GM23338 (cell line): ENCODE data around the gene ABHD17B. TPM values are rescaled to one million over a fixed set of nuclear protein-coding genes. Genes with fewer than 3 reads are reported as not detected.

Experiments used
- ATAC-seq: fragments of 200-7000 bp; cut with Tn5 transposase; 3 replicates; pipeline ENCODE4 v1.9.1; 2020
- DNase-seq: peaks from one replicate; pipeline ENCODE4 v3.0.0-alpha.2; 2015; ENCODE audit warnings: low spot score
- H2AFZ ChIP-seq: fragments of 200-600 bp; sonication (generic); 2 replicates; pipeline ENCODE4 v1.8.0; 2016; ENCODE audit warnings: antibody characterized with exemption, mild to moderate bottlenecking, moderate library complexity
- H3F3A ChIP-seq: fragments of 200-600 bp; sonication (generic); replicated peaks from 2 replicates; pipeline ENCODE4 v1.8.0; 2017; ENCODE audit warnings: antibody characterized with exemption, mixed run types, low read depth
- H3K27ac ChIP-seq: fragments of 200-600 bp; sonication (generic); 2 replicates; pipeline ENCODE4 v1.6.1; 2016; ENCODE audit warnings: low read depth
- H3K27me3 ChIP-seq: fragments of 200-600 bp; sonication (generic); 2 replicates; pipeline ENCODE4 v1.8.0; 2016; ENCODE audit warnings: mild to moderate bottlenecking, mixed run types, moderate library complexity; ENCODE audit not compliant: insufficient read depth
- H3K36me3 ChIP-seq: fragments of 200-600 bp; sonication (generic); 2 replicates; pipeline ENCODE4 v1.8.0; 2016; ENCODE audit warnings: mild to moderate bottlenecking; ENCODE audit not compliant: insufficient read depth
- H3K4me1 ChIP-seq: fragments of 200-600 bp; sonication (generic); 2 replicates; pipeline ENCODE4 v1.8.0; 2016; ENCODE audit warnings: mild to moderate bottlenecking, moderate library complexity; ENCODE audit not compliant: insufficient read depth
- H3K4me2 ChIP-seq: fragments of 200-600 bp; sonication (generic); 2 replicates; pipeline ENCODE4 v1.7.1; 2017; ENCODE audit warnings: mixed run types
- H3K4me3 ChIP-seq: fragments of 200-600 bp; sonication (generic); 2 replicates; pipeline ENCODE4 v1.6.1; 2016; ENCODE audit warnings: mixed run types
- H3K79me2 ChIP-seq: fragments of 200-600 bp; sonication (generic); replicated peaks from 2 replicates; pipeline ENCODE4 v1.8.0; 2017; ENCODE audit warnings: mild to moderate bottlenecking; ENCODE audit not compliant: insufficient read depth
- H3K9me2 ChIP-seq: fragments of 200-600 bp; sonication (generic); 2 replicates; pipeline ENCODE4 v1.8.0; 2017; ENCODE audit not compliant: insufficient read depth
- H4K20me1 ChIP-seq: fragments of 200-600 bp; sonication (generic); replicated peaks from 2 replicates; pipeline ENCODE4 v1.8.0; 2017; ENCODE audit warnings: mild to moderate bottlenecking; ENCODE audit not compliant: insufficient read depth
- H3K27ac Mint-ChIP-seq: 2 replicates; pipeline ENCODE4 v1.8.0; 2020; ENCODE audit warnings: inconsistent platforms, mild to moderate bottlenecking, moderate library complexity, mixed read lengths
- H3K27me3 Mint-ChIP-seq: 3 replicates; pipeline ENCODE4 v1.8.0; 2022; ENCODE audit warnings: low read depth, mild to moderate bottlenecking, moderate library complexity, mixed read lengths, inconsistent platforms; ENCODE audit not compliant: insufficient read depth, poor library complexity
- H3K36me3 Mint-ChIP-seq: 3 replicates; pipeline ENCODE4 v1.8.0; 2021; ENCODE audit warnings: low read depth, mild to moderate bottlenecking, inconsistent platforms, moderate library complexity, mixed read lengths
- H3K4me1 Mint-ChIP-seq: 3 replicates; pipeline ENCODE4 v1.8.0; 2020; ENCODE audit warnings: mild to moderate bottlenecking, inconsistent platforms, mixed read lengths
- H3K4me3 Mint-ChIP-seq: 3 replicates; pipeline ENCODE4 v1.8.0; 2021; ENCODE audit warnings: moderate library complexity, mild to moderate bottlenecking, inconsistent platforms, mixed read lengths
- H3K9me3 Mint-ChIP-seq: 3 replicates; pipeline ENCODE4 v1.8.0; 2020; ENCODE audit warnings: moderate library complexity, mild to moderate bottlenecking, inconsistent platforms, mixed read lengths
- CREB1 ChIP-seq: fragments of 250-450 bp; sonication (Bioruptor Pico); IDR thresholded peaks from 2 replicates; pipeline ENCODE4 v1.5.0; 2020; ENCODE audit warnings: low read depth, mild to moderate bottlenecking, moderate library complexity
- CTCF ChIP-seq, 2 experiments: fragments of 200-600 bp in 1 of 2; sonication (generic) in 1 of 2; conservative IDR thresholded peaks; 2 replicates each; pipeline versions ENCODE4 v1.5.1 to v1.6.1; 2016 to 2017; ENCODE audit warnings: antibody characterized with exemption in 2 of 2, low read depth in 2 of 2, mild to moderate bottlenecking in 2 of 2, moderate library complexity in 1 of 2
- ETS1 ChIP-seq: IDR thresholded peaks from 2 replicates; pipeline ENCODE4 v1.6.1; 2016; ENCODE audit warnings: antibody characterized with exemption
- EZH2 ChIP-seq: fragments of 200-600 bp; sonication (generic); IDR thresholded peaks from one replicate; pipeline ENCODE4 v1.8.0; 2017; ENCODE audit warnings: antibody characterized with exemption, mild to moderate bottlenecking, low read depth; ENCODE audit not compliant: unreplicated experiment
- EZH2phosphoT487 ChIP-seq: fragments of 200-600 bp; sonication (generic); IDR thresholded peaks from one replicate; pipeline ENCODE4 v1.8.1; 2018; ENCODE audit warnings: antibody characterized with exemption; ENCODE audit not compliant: unreplicated experiment
- JUNB ChIP-seq: IDR thresholded peaks from one replicate; pipeline ENCODE4 v1.6.1; 2016; ENCODE audit warnings: antibody characterized with exemption; ENCODE audit not compliant: unreplicated experiment
- NANOG ChIP-seq: IDR thresholded peaks from 2 replicates; pipeline ENCODE4 v1.6.1; 2016; ENCODE audit warnings: antibody characterized with exemption, borderline replicate concordance
- POLR2AphosphoS5 ChIP-seq: IDR thresholded peaks from 2 replicates; pipeline ENCODE4 v1.6.1; 2016; ENCODE audit warnings: antibody characterized with exemption, low read depth
- REST ChIP-seq: IDR thresholded peaks from one replicate; pipeline ENCODE4 v1.6.1; 2018; ENCODE audit warnings: antibody characterized with exemption; ENCODE audit not compliant: unreplicated experiment
- STAT1 ChIP-seq: IDR thresholded peaks from one replicate; pipeline ENCODE4 v1.6.1; 2016; ENCODE audit warnings: antibody characterized with exemption; ENCODE audit not compliant: unreplicated experiment
- ZNF114 ChIP-seq: fragments of 250-450 bp; sonication (Bioruptor Pico); IDR thresholded peaks from 2 replicates; pipeline ENCODE4 v1.5.0; 2020; ENCODE audit warnings: mild to moderate bottlenecking, moderate library complexity
- ZNF331 ChIP-seq: fragments of 250-450 bp; sonication (Bioruptor Pico); IDR thresholded peaks from 2 replicates; pipeline ENCODE4 v1.5.0; 2020; ENCODE audit warnings: low read depth, mild to moderate bottlenecking, moderate library complexity
- ZNF462 ChIP-seq: fragments of 250-450 bp; sonication (Bioruptor Pico); IDR thresholded peaks from 2 replicates; pipeline ENCODE4 v1.5.0; 2020; ENCODE audit warnings: mild to moderate bottlenecking, moderate library complexity
- polyA plus RNA-seq: library from polyadenylated mRNA; unstranded; fragments of >200 nt; fragmentation: Nextera tagmentation; extraction: Ambion mirVana; gene quantifications from 2 replicates; pipeline ENCODE4 v1.2.1, GENCODE V29; 2016
- total RNA-seq: library from RNA; depleted of rRNA; stranded (reverse); fragments of >200 nt; shearing (Covaris generic); gene quantifications from 2 replicates; pipeline ENCODE4 v1.2.3, GENCODE V29; 2014

The ABHD17B gene
- total and polyA plus RNA-seq, 2 experiments from 2014 or later, result 32.2 to 112 TPM

GRCh38 chr9:71857159-71857558 lies 53.8 kb downstream of the ABHD17B start:
- no peak overlapping the region for H3K4me3 ChIP-seq
- H3K4me1 ChIP-seq, result no peaks in the 10 kb centered on the region
- no peak overlapping the region for H2AFZ ChIP-seq
- TF ChIP-seq EZH2phosphoT487 (no peak), ZNF331 (CRISPR knock-in tag) (no peak), ETS1 (no peak), JUNB (no peak), NANOG (no peak), REST (no peak), CTCF (conservative IDR thresholded peaks at IDR 0.05; ENCODE audit: low read depth in 2 of 2) (no peak), POLR2AphosphoS5 (no peak), ZNF462 (CRISPR knock-in tag) (no peak), STAT1 (no peak), CREB1 (CRISPR knock-in tag) (no peak), EZH2 (no peak), ZNF114 (CRISPR knock-in tag) (no peak)
- H3K36me3 ChIP-seq, result peaks cover 4% of the 10 kb centered on the region; the same call in 1 of the 2 replicates
- no peak overlapping the region for H3K4me2 ChIP-seq
- no peaks in the 10 kb centered on the region; the same call in 1 of the 2 replicates for H4K20me1 ChIP-seq
- no peaks in the 10 kb centered on the region for H3K9me2 ChIP-seq
- H3K4me3 Mint-ChIP-seq, result no peak overlapping the region
- no peak overlapping the region for H3K27ac ChIP-seq
- no peak overlapping the region for H3K27ac Mint-ChIP-seq
- ATAC-seq (no peak), DNase-seq (no peak)
- no peaks in the 10 kb centered on the region for H3K4me1 Mint-ChIP-seq
- H3K36me3 Mint-ChIP-seq, result peaks cover 27% of the 10 kb centered on the region
- H3F3A ChIP-seq, result 0 out of 2 replicates have a peak, but pooled peaks cover 9% of the 10 kb centered on the region
- no peaks in the 10 kb centered on the region for H3K79me2 ChIP-seq
- H3K27me3 Mint-ChIP-seq, result peaks cover 2% of the 10 kb centered on the region
- H3K9me3 Mint-ChIP-seq, result peaks cover 13% of the 10 kb centered on the region
- no peaks in the 10 kb centered on the region for H3K27me3 ChIP-seq
